Stimulated activated CD8-positive, alpha-beta memory T cell treated with anti-CD3 and anti-CD28 coated beads, Interleukin-12 subunit alpha, Interleukin-12 subunit beta, amount 100 ng/mL, for 4 hours (primary cell): ENCODE data around the gene RNF183.

ENCODE experiments used
- DNase-seq: peaks from one replicate; pipeline ENCODE4 v3.0.0-alpha.2; 2020; ENCODE audit warnings: low read depth

Gene RNF183

GRCh38 chr9:113302792-113303418 is at the start of gene RNF183:
TSS of gene RNF183 (minus strand) at chr9:113303376. CDS start at chr9:113298184, 5,192 bp downstream.
- DNase-seq: no peak

- DNase-seq: no peak
Observed at GRCh38 chr9:113352411-113352810, 49.2 kb upstream of the RNF183 start.

GRCh38 chr9:113352006-113352405 is 48.8 kb upstream of the RNF183 start:
- no peak for DNase-seq

GRCh38 chr9:113350937-113351336 is 47.8 kb upstream of the RNF183 start:
- DNase-seq: no peak

GRCh38 chr9:113350107-113350661 is 47.0 kb upstream of the RNF183 start:
- no peak for DNase-seq

- peak; percentile 10 for DNase-seq
Observed at GRCh38 chr9:113349445-113350094, 46.4 kb upstream of the RNF183 start, which contains the start of gene BSPRY. TSS of gene BSPRY (plus strand) at chr9:113349541. CDS start at chr9:113349580, 39 bp downstream.

- no peak for DNase-seq
Observed at GRCh38 chr9:113349066-113349444, 45.9 kb upstream of the RNF183 start.

- DNase-seq: no peak
Observed at GRCh38 chr9:113348437-113348836, 45.3 kb upstream of the RNF183 start.

GRCh38 chr9:113345671-113346070 is 42.5 kb upstream of the RNF183 start:
- no peak for DNase-seq

GRCh38 chr9:113345190-113345589 is 42.0 kb upstream of the RNF183 start:
- no peak for DNase-seq

- no peak for DNase-seq
Observed at GRCh38 chr9:113343732-113344231, 40.6 kb upstream of the RNF183 start.

GRCh38 chr9:113341712-113342410 is 38.7 kb upstream of the RNF183 start:
- DNase-seq: no peak

GRCh38 chr9:113340011-113340699 is 37.0 kb upstream of the RNF183 start, which contains the start of gene WDR31:
TSS of gene WDR31 (minus strand) at chr9:113340275. CDS start at chr9:113332022, 8,253 bp downstream.
- peak; percentile 72 for DNase-seq

- DNase-seq: no peak
Observed at GRCh38 chr9:113337714-113338113, 34.5 kb upstream of the RNF183 start.

- DNase-seq: no peak
Observed at GRCh38 chr9:113331780-113332179, 28.6 kb upstream of the RNF183 start.

GRCh38 chr9:113328045-113328782 is 25.0 kb upstream of the RNF183 start:
- no peak for DNase-seq

GRCh38 chr9:113326230-113326629 is 23.1 kb upstream of the RNF183 start:
- no peak for DNase-seq

GRCh38 chr9:113322671-113323070 is 19.5 kb upstream of the RNF183 start:
- DNase-seq: no peak

- DNase-seq: no peak
Observed at GRCh38 chr9:113320051-113320450, 16.9 kb upstream of the RNF183 start.

- DNase-seq: no peak
Observed at GRCh38 chr9:113319054-113319453, 15.9 kb upstream of the RNF183 start.

- DNase-seq: no peak
Observed at GRCh38 chr9:113317777-113318176, 14.6 kb upstream of the RNF183 start.
